HG03175 (cell line): ENCODE measurements around the gene CNTNAP4.

Experiments used
- ATAC-seq: cut with Tn5 transposase; IDR thresholded peaks from one replicate; pipeline ENCODE4 v1.9.1; 2021; ENCODE audit warnings: mild to moderate bottlenecking, moderate library complexity; ENCODE audit not compliant: unreplicated experiment

CNTNAP4 gene

DNA sequence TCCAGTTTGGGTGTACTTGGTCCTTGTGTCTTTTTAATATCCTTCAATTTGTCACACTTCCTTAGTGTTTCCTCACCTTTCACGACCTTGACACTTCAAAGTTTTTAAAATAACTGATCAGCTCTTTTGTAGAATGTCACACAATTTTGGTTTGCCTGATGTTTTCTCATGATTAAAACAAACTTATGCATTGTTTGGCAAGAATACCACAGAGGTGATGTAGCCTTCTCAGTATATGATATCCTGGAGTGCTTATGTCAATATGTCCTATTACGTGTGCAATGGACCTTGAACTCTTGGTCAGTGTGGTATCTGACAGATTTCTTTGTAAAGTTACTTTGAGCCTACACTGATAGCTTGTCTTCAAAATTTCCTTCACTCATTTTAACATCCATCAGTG, 297.4 kb downstream of the CNTNAP4 start:
- ATAC-seq, result no peak

DNA sequence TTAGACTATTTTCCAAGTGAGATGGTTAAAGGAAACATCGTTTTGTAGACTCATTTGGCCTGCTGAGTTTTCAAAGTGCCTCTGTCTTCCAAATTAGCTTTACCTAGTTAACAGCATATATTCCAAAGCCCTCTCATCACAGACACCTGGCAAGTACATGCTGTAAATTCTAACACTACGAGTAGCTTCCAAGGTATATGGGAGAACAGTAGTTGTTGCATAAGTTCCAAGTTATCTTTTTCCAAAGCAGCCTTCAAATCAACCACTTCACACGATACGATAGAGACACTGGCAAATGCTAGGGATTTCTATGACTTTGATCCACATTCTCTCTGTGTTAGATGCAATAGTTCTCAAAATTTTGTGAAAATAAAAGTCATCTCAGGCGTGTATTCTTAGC, 299.3 kb downstream of the CNTNAP4 start:
- no peak for ATAC-seq

DNA sequence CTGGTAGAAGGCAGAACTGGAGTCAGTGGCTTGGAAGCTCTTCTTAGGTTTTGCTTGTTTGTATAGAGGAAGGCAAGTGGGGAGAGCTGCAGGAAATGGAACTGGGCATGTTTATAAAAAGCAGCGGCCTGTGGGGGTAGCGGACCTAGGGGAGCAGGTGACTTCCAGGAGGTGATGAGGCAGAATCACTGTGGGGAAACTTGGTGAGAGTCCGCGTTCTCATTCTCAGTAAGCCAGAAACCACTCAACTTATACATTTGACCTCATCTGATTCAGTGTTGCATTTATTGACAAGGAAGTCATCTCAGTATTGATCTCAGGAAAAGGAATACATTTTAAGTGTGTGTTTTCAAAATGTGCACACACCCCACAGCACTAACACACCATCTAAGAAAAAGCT, 299.8 kb downstream of the CNTNAP4 start:
- ATAC-seq, result peak; percentile 73

DNA sequence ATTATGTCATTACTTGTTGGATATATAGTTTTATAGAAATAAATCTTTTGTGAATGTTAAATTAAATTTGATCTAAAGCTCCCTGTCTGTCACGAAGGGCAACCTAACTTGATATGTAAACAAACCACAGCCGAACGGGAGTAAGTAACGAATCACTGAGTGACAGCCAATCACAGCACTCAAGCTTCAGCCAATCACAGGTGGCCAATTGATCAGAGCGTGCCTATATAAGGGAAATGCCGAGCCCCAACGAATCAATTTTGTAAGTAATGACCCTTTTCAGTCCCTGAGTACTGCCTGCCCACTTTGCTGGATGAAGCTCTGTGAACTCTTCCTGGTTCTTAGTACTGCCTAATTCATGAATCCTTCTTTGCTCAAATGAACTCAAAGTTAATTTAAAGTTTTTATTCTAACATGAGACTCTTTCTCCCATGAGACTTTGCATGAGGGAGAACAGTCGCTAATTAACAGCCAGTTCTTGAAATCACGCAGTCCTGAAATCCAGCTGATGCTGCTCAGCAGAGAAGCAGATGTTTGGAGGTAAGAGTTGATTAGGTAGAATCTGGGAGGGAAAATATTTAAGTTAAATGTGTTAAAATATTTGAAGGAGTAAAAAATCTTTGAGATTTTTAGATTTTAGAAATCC, 302.2 kb downstream of the CNTNAP4 start:
- no peak for ATAC-seq

DNA sequence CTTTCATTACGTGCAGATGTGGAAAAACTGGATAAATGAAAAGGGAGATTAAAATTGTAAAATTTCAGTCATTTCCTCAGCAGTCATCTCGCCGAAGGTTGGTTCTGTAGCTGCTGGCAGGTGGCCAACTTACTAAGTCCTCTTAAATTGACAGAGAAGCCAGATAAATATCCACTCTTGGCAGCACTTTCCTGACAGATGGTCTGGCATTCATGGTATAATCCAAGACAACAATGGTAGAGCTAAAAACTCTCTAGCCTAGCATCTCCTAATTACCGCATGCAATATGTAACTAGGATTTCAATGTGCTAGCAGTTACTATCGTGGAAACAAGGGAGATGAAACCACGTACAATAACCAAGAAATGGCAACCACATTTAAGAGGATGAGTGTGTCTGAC, 306.3 kb downstream of the CNTNAP4 start:
- ATAC-seq, result no peak

DNA sequence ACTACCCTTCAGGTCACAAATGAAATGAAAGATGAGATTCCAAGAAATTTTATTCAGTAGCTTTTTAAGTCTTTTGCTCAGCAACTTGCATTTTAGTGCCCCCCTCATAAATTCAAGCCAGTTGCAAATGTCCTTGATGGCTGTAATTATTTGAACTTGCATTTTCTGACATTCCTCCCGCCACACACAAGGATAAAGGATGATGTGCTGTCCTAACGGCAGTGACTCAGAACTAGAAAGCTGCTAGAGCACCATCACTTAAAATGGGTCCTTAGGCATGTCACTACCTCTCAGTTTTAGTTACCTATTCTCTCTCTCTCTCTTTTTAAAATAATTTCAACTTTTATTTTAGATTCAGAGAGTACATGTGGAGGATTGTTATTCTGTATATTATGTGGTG, 306.7 kb downstream of the CNTNAP4 start:
- no peak for ATAC-seq

- no peak for ATAC-seq
These were observed 321.3 kb downstream of the CNTNAP4 start for GRCh38 chr16:76598498-76598897.

DNA sequence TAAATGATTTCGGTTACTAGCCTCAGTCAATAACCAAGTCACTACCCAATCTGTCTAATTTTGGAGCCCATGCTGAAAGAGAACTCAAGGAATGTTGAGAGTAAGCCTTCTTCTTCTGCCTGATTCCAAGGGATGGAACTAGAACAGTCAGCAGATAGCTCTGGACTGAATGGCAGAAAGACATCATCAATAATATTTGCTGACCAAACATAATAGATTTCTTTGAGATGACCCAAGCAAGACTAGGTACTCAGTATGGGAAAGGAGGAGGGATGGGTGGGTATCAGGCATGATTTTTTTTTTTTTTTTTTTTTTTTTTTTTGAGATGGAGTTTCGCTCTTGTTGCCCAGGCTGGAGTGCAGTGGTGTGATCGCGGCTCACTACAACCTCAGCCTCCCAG, 330.1 kb downstream of the CNTNAP4 start:
- no peak for ATAC-seq
